GM19468 (cell line): ENCODE measurements around the gene TSTD2.
A peak's percentile ranks its signal among the peaks of the same experiment; 100 is the strongest.

Experiments used
- ATAC-seq: cut with Tn5 transposase; IDR thresholded peaks from one replicate; pipeline ENCODE4 v1.9.1; 2021; ENCODE audit warnings: mild to moderate bottlenecking, moderate library complexity, moderate number of reproducible peaks; ENCODE audit not compliant: unreplicated experiment; ENCODE audit errors: extremely low read depth

The TSTD2 gene

DNA sequence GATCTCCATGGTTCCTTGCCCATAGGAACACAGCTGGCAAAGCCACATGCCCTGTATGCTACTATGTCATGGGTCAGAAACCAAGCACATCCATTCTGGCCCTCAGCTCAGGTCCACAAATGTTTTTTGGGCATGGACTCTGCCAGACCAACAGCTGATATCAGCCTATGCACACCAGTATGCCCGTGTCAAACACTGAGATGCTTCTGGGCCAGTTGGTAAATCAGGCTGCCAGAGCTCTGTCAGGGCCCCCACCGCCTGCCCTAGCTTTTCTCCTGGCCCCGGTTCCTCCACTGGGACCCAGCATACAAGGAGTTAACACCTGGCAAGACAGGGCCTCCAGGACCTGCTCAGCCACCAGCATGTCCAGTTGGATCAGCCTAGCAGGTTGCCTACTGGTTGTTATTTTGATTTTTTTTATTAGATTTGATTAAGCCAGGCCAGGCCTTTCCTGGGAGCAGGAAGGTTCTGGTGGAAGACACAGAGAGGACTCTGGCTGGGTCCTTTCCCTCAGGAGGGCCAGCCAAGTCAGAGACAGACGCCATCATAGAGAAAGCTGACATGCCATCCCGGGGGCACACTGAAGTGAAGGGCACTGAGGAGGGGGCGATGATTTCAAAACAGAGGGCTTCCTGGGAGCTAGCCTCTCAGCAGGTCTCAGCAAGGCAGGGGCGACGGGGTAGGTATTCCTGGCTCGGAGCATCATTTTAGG is 65.8 kb downstream of the TSTD2 start:
- no peak for ATAC-seq

GRCh38 chr9:97565262-97565661 is 67.9 kb downstream of the TSTD2 start:
- ATAC-seq, result no peak

DNA sequence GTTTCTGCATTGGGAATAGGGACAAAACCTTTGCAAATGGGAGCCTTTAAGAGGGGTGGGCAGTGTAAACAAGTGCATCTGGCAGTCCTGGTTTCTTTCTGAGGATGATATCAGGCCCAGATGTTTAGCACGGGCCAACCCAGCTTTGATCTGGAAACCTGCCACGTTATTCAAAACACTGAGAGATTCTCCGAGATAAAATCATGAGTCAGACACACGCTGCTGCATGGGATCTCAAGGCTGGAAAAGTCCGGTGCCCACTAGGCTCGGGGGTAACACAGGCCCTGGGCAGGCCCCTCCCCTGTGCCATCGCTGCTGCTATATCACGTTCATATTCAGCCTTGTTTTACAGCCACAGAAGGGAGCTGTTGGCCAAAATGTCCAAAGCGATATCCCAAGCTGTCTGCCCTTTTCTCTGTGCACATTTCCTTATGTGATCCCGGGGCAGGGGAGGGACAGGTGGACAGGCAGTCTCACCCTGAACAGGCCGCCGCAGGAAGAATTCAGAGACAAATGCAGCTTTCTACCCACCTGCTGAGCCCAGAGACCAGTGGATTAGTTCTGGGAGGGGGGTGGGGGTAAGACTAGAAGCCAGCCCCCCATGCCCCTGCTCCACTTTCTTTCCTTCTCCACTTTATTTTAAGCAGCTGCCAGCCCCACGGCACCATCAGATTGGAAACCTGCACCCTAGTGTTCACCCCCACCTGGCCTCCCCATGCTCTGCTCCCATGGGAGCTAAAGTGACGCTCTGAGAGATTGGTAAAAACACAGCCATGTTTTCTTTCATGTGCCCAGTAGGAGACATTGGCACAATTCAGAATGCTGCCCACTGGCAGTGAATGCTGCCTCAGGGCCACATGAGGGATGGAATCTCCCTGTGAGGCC is 68.6 kb downstream of the TSTD2 start:
- ATAC-seq, result no peak

DNA sequence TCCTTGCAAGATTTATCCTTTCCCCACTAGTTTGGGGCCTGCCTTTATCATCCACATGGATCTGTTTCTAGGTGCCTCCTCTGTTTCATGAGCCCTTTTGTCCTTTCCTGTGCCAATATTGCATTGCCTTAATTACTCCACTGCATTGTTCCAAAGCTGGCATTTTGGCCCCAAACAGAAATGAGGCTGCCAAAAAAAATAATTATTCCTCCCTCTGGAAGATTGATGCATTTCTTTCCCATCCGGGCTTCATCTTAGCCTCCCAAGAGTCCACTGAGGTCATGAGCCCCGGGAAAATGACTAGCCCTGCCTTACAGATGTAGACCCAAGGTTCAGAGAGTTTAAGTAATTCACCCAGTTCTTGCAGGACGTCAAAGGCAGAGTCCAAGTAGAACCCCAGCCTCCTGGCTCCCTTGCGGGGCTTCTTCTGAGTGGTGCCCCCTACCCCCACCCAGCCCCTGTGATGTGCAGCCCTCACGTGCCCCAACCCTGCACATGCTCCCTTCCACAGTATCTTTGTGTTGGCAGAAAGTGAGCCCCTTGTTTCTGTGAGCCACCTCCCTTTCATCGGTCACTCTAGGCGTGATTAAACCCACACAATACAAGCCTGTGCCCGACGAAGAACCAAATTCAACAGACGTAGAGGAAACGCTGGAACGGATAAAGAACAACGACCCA is 69.6 kb downstream of the TSTD2 start:
- ATAC-seq, result no peak

DNA sequence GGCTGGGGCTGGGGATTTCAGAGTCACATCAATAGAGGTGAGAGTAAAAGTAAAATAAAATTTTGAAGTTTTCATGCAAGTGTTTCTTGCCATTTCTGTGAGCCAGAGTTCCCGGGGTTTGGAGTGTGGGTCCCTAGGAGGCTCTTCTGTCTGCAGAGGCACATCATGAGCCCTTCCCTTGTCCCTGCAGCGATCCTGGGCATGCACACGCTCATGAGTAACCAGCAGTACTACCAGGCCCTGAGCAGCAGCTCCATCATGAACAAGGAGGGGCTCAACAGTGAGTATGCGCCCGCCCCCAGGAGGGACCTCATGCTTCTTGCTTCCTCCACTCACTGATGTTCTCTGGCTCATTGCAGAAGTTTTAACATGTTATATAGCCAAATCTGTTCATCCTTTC is 70.6 kb downstream of the TSTD2 start:
- no peak for ATAC-seq

DNA sequence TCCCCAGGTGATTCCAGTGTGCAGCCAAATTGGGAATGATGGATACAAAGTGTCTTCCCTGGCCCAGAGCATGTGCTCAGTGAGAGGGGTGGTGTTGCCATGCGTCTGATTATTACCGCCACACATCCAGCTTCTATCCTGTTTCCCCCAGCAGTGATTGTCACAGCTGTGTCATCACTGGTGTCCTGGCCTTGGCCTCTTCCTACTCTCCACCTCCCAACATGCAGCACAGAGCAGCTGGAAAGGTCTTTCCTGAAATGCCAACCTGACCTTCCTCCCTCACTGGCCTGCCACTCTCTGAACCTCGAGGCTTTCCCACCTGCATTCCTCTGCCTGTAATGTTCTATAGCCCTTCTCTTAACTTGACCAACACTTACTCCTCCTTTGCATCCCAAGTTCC is 71.7 kb downstream of the TSTD2 start:
- no peak for ATAC-seq

DNA sequence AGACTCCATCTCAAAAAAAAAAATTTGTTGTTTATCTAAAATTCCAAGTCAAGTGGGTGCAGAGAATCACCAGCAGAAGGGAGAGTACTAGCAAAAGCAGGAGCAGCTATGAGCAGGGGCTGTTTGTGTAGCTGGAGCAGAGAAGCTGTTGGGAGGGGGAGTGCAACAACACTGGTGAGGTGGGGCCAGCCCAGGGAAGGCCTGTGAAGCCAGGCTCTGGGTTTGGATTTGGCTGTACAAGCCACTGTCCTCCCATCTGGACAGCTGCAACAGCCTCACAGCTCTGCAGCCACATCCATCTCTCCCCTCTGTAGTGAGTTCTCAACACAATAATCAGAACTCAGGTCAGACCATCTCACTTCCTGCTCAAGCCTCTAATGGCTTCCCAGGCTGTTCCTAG is 72.3 kb downstream of the TSTD2 start:
- no peak for ATAC-seq

DNA sequence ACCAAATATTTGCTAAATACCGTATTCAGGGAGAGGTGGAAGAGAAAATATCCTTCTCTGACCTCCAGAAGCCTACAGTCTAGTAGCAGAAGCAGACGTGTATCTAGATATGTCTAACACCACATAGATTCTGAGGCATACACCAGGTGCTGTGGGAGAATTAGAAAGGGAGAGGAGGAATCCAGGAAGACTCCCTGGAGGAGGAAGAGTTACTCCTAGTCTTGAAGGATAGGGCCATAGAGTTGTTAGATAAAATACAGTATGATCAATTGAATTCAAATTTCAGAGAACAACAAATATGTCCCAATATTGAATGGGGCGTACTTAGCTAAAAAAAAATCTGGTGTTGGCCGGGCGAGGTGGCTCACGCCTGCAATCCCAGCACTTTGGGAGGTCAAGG is 73.0 kb downstream of the TSTD2 start:
- ATAC-seq, result no peak

DNA sequence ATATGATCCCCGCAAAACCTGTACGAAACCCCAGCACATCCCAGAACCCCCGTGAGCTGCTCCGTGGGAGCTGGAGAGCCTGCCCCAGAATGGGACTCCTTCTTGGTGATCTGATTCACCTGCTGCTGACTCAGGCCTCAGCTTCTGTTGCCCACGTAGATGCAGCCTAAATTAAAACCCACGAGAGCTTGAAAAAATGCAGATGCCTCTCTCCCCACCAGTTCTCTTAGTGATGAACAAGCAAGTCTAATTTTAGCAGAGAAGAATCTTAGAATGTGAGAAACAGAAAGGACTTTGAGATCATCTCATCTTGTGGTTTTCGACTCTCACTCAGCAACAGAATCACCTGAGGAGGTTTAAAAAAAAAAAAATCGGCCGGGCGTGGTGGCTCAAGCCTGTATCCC is 74.1 kb downstream of the TSTD2 start:
- ATAC-seq, result peak; percentile 65

- no peak for ATAC-seq
Measured at GRCh38 chr9:97558701-97559101, 74.5 kb downstream of the TSTD2 start.

DNA sequence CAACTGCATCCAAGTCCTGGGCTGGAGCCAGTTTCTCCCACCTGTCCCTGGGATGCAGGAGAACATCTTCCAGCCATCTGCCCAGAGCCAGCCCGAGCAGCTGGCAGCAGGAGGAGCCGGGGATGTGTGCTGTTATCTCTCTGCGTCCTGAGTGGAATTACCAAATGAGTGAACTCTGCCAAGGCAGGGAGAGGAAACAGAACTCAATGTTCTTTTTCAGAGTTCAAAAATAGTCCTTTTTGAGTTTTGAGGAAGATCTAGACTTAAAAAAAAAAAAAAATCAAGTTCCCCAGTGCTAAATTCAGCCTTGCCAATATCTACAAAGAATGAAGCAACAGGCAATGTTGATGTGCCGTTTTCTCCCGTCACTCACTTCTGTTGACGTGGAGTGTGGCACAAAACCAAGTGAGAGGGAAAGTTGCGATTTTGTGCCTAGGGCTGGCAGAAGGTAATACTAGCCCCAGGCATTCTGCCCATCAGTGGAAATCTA is 75.5 kb downstream of the TSTD2 start:
- no peak for ATAC-seq

- ATAC-seq, result no peak
Measured at GRCh38 chr9:97556721-97557605, 76.2 kb downstream of the TSTD2 start.

GRCh38 chr9:97556036-97556720 is 77.0 kb downstream of the TSTD2 start:
- ATAC-seq, result no peak

DNA sequence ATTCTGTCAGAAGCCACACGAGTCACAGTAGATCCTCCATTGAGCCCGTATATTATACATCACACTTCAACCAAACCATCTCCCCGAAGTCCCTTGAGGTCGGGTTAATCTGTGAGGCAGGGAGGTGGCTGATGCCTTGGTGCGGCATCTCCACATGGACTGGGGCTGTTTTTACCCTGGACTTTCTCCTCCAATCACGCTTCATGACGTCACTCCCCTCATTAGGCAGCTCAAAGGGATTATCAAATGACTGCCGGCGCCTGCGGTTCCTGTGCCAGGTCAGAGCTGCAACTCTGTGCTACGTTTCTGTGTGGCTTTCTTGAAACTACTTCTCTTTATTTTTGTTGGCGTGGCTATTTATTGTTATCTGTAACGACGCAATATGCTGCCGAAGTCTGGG is 78.0 kb downstream of the TSTD2 start:
- no peak for ATAC-seq

- no peak for ATAC-seq
Measured at GRCh38 chr9:97554566-97555075, 78.5 kb downstream of the TSTD2 start.

DNA sequence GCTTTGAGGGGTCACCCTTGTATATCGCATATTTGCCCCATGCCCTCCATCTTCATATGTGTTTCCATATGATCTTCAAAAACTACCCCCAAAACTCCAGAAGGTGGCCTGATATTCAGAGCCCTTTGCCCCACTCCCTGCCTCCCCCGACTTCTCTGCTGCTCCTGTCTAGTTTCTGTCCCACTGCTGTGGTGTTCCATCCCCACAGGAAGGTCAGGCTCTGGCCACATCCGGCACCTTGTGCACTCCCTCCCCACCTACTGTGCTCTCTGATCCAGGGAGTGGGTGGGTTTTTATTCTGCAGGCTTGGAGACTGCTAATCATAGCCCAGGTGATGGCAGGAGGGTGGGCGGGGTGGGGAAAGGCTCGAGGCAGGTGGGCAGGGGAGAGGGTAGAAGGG is 79.3 kb downstream of the TSTD2 start:
- ATAC-seq, result no peak

DNA sequence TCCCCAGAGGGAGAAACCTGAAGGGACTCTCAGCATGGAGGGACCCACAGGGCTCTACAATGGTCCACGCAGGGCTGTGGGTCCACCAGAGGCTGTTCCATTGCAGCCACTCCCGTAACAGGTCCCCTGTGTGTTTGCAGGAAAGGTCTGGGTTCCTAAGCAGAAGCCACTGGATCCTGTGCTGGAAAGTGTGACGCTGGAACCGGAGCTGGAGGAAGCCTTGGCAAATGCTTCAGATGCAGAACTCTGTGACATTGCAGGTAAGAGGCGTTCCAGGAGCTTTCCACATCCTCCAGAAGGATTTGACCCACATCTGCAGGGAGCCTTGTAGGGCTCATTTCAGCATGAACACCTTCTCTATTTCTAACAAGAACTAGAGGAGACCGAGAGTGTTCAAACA is 80.0 kb downstream of the TSTD2 start:
- no peak for ATAC-seq

- ATAC-seq, result no peak
Measured at GRCh38 chr9:97551308-97551707, 81.9 kb downstream of the TSTD2 start.

DNA sequence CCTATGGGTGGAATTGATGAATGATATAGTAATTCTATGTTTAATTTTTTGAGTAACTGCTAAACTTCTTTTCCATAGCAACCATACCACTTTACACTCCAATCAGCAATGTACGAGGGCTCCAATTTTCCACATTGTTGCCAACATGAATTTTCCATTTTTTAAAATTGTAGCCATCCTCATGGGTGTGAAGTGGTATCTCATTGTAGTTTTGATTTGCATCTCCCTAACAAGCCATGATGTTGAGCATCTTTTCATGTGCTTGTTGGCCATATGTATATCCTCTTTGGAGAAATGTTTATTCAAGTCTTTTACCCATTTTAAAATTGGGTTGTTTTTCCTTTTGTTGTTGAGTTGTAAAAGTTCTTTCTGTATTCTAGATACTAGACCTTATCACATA is 82.8 kb downstream of the TSTD2 start:
- ATAC-seq, result no peak
